GM12872 (cell line): ENCODE measurements around the gene NT5DC1.

ENCODE experiments used
- CTCF ChIP-seq: IDR thresholded peaks from 3 replicates; pipeline ENCODE4 v1.5.1; 2011; ENCODE audit warnings: low read depth, mild to moderate bottlenecking, low read length, moderate library complexity; ENCODE audit not compliant: insufficient read depth

NT5DC1 gene

GRCh38 chr6:116074732-116075390 lies 25.8 kb upstream of the NT5DC1 start:
- no peak for TF ChIP-seq CTCF

GRCh38 chr6:116078522-116078921 lies 22.1 kb upstream of the NT5DC1 start:
- TF ChIP-seq CTCF = no peak

GRCh38 chr6:116078945-116079344 lies 21.7 kb upstream of the NT5DC1 start:
- no peak for TF ChIP-seq CTCF

GRCh38 chr6:116083052-116083451 lies 17.6 kb upstream of the NT5DC1 start:
- TF ChIP-seq CTCF = no peak

GRCh38 chr6:116084284-116084683 lies 16.4 kb upstream of the NT5DC1 start:
- TF ChIP-seq CTCF = no peak

- no peak for TF ChIP-seq CTCF
Measured at GRCh38 chr6:116087437-116088027, 13.1 kb upstream of the NT5DC1 start.

- no peak for TF ChIP-seq CTCF
Measured at GRCh38 chr6:116088946-116089345, 11.7 kb upstream of the NT5DC1 start.
